ENCODE data around the gene TSTD1. TPM values are rescaled to one million over a fixed set of nuclear protein-coding genes. Genes with fewer than 3 reads are reported as not detected.
A peak's percentile ranks its signal among the peaks of the same experiment; 100 is the strongest.

Gene TSTD1
- total RNA-seq, 1 experiment from 2014 or later = 67.6 TPM

DNA sequence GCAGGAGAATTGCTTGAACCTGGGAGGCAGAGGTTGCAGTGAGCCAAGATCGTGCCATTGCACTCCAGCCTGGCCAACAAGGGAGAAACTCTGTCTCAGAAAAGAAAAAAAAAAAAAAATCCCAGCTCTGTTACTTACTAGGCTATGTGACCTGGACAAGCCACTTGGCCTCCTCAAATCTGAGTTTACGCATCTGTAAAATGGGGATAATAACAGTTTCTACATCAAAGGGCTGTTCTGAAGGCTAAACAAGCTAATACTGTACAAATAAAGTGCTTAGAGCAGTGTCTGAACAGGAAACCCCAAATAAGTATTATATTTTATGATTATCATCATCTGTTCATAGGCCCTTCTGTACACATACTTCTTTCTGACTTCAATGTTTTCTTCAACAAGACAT lies 31.4 kb downstream of the TSTD1 start:
- Mint-ChIP-seq H3K9me3 (ENCODE audit: low read depth, unreplicated experiment) (no peaks in the 10 kb centered on the region), H3K27ac (ENCODE audit: unreplicated experiment) (no peak overlapping the region), H3K36me3 (ENCODE audit: insufficient read depth, unreplicated experiment) (peaks cover 43% of the 10 kb centered on the region), H3K4me3 (ENCODE audit: low read depth, unreplicated experiment) (no peak overlapping the region), H3K27me3 (ENCODE audit: unreplicated experiment) (no peaks in the 10 kb centered on the region), H3K4me1 (ENCODE audit: low read depth, unreplicated experiment) (peaks cover 40% of the 10 kb centered on the region)
- intact Hi-C loops (cut with micrococcal nuclease; ENCODE audit: unreplicated experiment) = no loop called here
- CTCF ChIA-PET = interaction anchor here (0.7 kb wide), 1 partner anchor 226 kb away, joined by 3 read pairs; no protein-coding TSS in a partner anchor
- no TSS peak for BruUV-seq (replicated peaks)
- TF ChIP-seq, protein P1, sequence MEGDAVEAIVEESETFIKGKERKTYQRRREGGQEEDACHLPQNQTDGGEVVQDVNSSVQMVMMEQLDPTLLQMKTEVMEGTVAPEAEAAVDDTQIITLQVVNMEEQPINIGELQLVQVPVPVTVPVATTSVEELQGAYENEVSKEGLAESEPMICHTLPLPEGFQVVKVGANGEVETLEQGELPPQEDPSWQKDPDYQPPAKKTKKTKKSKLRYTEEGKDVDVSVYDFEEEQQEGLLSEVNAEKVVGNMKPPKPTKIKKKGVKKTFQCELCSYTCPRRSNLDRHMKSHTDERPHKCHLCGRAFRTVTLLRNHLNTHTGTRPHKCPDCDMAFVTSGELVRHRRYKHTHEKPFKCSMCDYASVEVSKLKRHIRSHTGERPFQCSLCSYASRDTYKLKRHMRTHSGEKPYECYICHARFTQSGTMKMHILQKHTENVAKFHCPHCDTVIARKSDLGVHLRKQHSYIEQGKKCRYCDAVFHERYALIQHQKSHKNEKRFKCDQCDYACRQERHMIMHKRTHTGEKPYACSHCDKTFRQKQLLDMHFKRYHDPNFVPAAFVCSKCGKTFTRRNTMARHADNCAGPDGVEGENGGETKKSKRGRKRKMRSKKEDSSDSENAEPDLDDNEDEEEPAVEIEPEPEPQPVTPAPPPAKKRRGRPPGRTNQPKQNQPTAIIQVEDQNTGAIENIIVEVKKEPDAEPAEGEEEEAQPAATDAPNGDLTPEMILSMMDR (IDR thresholded peaks at IDR 0.05; ENCODE audit: unreplicated experiment) = no peak
- DNase-seq = no peak

DNA sequence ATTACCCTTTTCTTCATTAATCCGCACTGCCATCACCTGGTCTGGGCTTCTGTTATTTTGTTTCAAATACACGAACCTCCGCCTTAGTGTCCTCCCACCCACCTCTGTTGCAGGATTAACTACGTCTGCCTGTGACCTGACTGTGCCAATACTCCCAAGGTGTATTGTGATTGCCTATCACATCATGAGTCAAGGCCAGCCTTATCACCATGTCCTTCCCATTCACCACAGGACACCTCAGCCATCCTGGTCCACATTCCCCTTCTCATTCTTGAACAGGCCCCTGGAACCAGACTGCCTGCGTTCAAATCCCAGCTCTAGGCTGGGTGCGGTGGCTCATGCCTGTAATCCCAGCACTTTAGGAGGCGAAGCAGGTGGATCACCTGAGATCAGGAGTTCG lies 32.2 kb downstream of the TSTD1 start:
- Mint-ChIP-seq H3K27me3 (ENCODE audit: unreplicated experiment) (no peaks in the 10 kb centered on the region), H3K9me3 (ENCODE audit: low read depth, unreplicated experiment) (no peaks in the 10 kb centered on the region), H3K27ac (ENCODE audit: unreplicated experiment) (peak overlapping the region; percentile 66), H3K36me3 (ENCODE audit: insufficient read depth, unreplicated experiment) (peaks cover 38% of the 10 kb centered on the region), H3K4me3 (ENCODE audit: low read depth, unreplicated experiment) (no peak overlapping the region), H3K4me1 (ENCODE audit: low read depth, unreplicated experiment) (peaks cover 32% of the 10 kb centered on the region)
- intact Hi-C loops (cut with micrococcal nuclease; ENCODE audit: unreplicated experiment) = no loop called here
- TF ChIP-seq, protein P1 (IDR thresholded peaks at IDR 0.05; ENCODE audit: unreplicated experiment) = no peak
- CTCF ChIA-PET = interaction anchor here (0.6 kb wide), 1 partner anchor 21 kb away, joined by 3 read pairs; no protein-coding TSS in a partner anchor
- no TSS peak for BruUV-seq (replicated peaks)
- no peak for DNase-seq

DNA sequence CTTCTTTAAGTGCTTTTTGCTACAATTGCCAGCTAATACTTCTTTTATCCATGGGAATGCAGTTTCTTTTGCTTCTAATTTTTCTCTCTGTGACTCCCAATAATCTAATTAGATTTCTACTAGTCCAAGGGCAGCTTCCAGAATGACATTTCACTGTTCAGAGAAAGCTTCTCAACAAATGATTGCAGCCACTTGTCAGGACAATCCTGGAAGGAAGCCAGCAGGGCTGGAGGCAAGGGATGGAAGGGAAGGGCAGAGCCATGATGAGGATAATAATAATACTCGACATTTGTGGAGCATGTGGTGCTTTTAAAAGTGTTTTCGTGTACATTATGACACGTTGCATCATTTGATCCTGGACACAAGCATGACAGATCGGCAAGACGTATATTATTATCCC lies 37.2 kb downstream of the TSTD1 start:
- Mint-ChIP-seq H3K9me3 (ENCODE audit: low read depth, unreplicated experiment) (no peaks in the 10 kb centered on the region), H3K4me3 (ENCODE audit: low read depth, unreplicated experiment) (no peak overlapping the region), H3K27ac (ENCODE audit: unreplicated experiment) (no peak overlapping the region), H3K4me1 (ENCODE audit: low read depth, unreplicated experiment) (peaks cover 29% of the 10 kb centered on the region), H3K36me3 (ENCODE audit: insufficient read depth, unreplicated experiment) (peaks cover 59% of the 10 kb centered on the region), H3K27me3 (ENCODE audit: unreplicated experiment) (no peaks in the 10 kb centered on the region)
- CTCF ChIA-PET = interaction anchor here (1.1 kb wide), 1 partner anchor 10 kb away, joined by 5 read pairs; no protein-coding TSS in a partner anchor
- TF ChIP-seq, protein P1 (IDR thresholded peaks at IDR 0.05; ENCODE audit: unreplicated experiment) = no peak
- BruUV-seq (replicated peaks) = no TSS peak
- intact Hi-C loops (cut with micrococcal nuclease; ENCODE audit: unreplicated experiment) = no loop called here
- no peak for DNase-seq

DNA sequence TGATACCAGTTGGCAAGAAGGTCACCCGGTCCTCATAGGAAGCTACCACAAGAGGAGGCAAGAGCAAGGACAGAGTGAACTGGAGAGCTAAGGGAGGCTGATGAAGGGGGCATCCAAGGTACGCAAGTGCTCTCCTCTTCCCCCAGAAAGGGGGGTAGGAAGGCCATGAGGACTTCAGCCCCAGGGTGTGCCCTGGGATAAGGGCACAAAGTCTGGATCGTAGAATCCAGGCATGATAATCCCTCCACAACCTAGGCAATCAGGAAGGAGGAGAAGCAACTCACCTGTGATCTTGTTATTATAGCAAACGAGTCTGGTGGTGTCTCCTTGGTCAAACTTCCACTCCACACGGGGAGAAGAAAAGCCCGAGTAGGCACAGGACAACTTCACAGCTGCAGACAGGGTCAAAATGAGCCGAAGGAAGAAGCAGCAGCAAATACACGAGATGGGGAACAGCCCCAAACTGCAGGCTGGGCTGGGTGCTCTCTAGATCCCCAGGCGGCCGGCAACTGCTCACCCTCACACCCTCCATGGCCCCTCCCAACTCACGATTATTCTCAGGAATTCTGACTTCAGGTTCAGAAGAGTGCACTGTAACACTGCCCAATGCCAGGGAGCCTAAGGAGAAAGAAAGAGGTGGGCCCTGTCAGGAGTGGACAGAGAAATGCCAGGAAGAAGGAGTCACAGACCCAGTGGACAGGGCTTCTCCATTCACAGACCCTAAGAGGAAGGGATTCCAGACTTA lies 37.9 kb downstream of the TSTD1 start:
- TF ChIP-seq, protein P1 (IDR thresholded peaks at IDR 0.05; ENCODE audit: unreplicated experiment) = no peak
- no peak for DNase-seq
- no peak overlapping the region for H3K27ac Mint-ChIP-seq (ENCODE audit: unreplicated experiment)
- no TSS peak for BruUV-seq (replicated peaks)
- H3K9me3 Mint-ChIP-seq (ENCODE audit: low read depth, unreplicated experiment) = no peaks in the 10 kb centered on the region
- no peak overlapping the region for H3K4me3 Mint-ChIP-seq (ENCODE audit: low read depth, unreplicated experiment)
- peaks cover 62% of the 10 kb centered on the region for H3K36me3 Mint-ChIP-seq (ENCODE audit: insufficient read depth, unreplicated experiment)
- intact Hi-C loops (cut with micrococcal nuclease; ENCODE audit: unreplicated experiment) = no loop called here
- H3K27me3 Mint-ChIP-seq (ENCODE audit: unreplicated experiment) = no peaks in the 10 kb centered on the region
- CTCF ChIA-PET = interaction anchor here (1.1 to 1.3 kb wide), 2 partner anchors 9 to 97 kb away, joined by 4 to 5 read pairs; no protein-coding TSS in a partner anchor
- H3K4me1 Mint-ChIP-seq (ENCODE audit: low read depth, unreplicated experiment) = peaks cover 29% of the 10 kb centered on the region

Measured in Calu3 (cell line).